Calu3 (cell line): Measurements from ENCODE around the gene SCML2. TPM values are rescaled to one million over a fixed set of nuclear protein-coding genes. Genes with fewer than 3 reads are reported as not detected.

Experiments used
- BruUV-seq: library from RNA; stranded (reverse); fragments of 400-500 nt; replicated peaks from 2 replicates; lab custom pipeline; 2021; lab: Mats Ljungman, UMichigan
- CTCF ChIA-PET: fragments of 300-600 bp; sonication (Branson Sonifier 250); formaldehyde crosslinking; loops from one replicate; lab custom pipeline; 2022; ENCODE audit warnings: antibody characterized with exemption; lab: Charles Lee
- DNase-seq: peaks from one replicate; pipeline ENCODE4 v3.0.0; 2022
- H3K27ac Mint-ChIP-seq: one replicate; pipeline ENCODE4 v1.8.0; 2022; ENCODE audit warnings: mixed read lengths; ENCODE audit not compliant: unreplicated experiment
- H3K27me3 Mint-ChIP-seq: one replicate; pipeline ENCODE4 v1.8.0; 2022; ENCODE audit warnings: mixed read lengths; ENCODE audit not compliant: unreplicated experiment
- H3K36me3 Mint-ChIP-seq: one replicate; pipeline ENCODE4 v1.8.0; 2022; ENCODE audit warnings: mild to moderate bottlenecking, moderate library complexity, mixed read lengths; ENCODE audit not compliant: insufficient read depth, unreplicated experiment
- H3K4me1 Mint-ChIP-seq: one replicate; pipeline ENCODE4 v1.8.0; 2022; ENCODE audit warnings: mild to moderate bottlenecking, low read depth, mixed read lengths; ENCODE audit not compliant: unreplicated experiment
- H3K4me3 Mint-ChIP-seq: one replicate; pipeline ENCODE4 v1.8.0; 2022; ENCODE audit warnings: mild to moderate bottlenecking, low read depth, moderate library complexity, mixed read lengths; ENCODE audit not compliant: unreplicated experiment
- H3K9me3 Mint-ChIP-seq: one replicate; pipeline ENCODE4 v1.8.0; 2022; ENCODE audit warnings: low read depth, mixed read lengths; ENCODE audit not compliant: unreplicated experiment
- intact Hi-C: fragments of 100-400 bp; cut with micrococcal nuclease; formaldehyde crosslinking; loops from one replicate; pipeline ENCODE4 v1.10.0; 2022; ENCODE audit not compliant: unreplicated experiment
- total RNA-seq: library from RNA; stranded (reverse); gene quantifications from 2 replicates; pipeline ENCODE4 v1.2.3, GENCODE V29; 2022
- TF ChIP-seq, protein P1 (sequence below): fragments of 200-600 bp; IDR thresholded peaks from one replicate; pipeline ENCODE4 v1.8.0; 2022; ENCODE audit warnings: antibody characterized with exemption; ENCODE audit not compliant: unreplicated experiment

SCML2 gene
- total RNA-seq, 1 experiment from 2014 or later, result 1.4 TPM

DNA sequence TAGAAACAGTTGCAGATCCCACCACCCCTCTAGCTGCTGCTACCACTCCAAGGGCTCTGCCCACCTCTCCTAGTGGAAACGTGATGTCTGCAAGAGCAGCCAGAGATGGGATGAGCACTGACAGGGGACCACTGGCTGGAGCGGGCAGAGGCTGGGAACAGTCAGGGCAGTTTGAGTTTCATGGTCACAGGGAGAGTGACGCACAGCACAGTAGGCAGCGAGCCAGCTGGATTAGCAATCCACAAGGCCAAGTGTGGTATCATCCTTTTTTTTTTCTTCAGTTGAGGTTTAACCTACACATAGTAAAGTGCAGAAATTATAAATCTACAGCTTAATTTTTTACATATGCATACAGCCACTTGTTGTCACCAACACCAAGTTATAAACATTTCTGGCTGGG, 6.4 kb upstream of the SCML2 start:
- peaks cover 84% of the 10 kb centered on the region for H3K27me3 Mint-ChIP-seq
- CTCF ChIA-PET, result no interaction called here
- H3K4me1 Mint-ChIP-seq, result no peaks in the 10 kb centered on the region
- no peaks in the 10 kb centered on the region for H3K9me3 Mint-ChIP-seq
- H3K4me3 Mint-ChIP-seq, result no peak overlapping the region
- no peak overlapping the region for H3K27ac Mint-ChIP-seq
- TF ChIP-seq, protein P1, sequence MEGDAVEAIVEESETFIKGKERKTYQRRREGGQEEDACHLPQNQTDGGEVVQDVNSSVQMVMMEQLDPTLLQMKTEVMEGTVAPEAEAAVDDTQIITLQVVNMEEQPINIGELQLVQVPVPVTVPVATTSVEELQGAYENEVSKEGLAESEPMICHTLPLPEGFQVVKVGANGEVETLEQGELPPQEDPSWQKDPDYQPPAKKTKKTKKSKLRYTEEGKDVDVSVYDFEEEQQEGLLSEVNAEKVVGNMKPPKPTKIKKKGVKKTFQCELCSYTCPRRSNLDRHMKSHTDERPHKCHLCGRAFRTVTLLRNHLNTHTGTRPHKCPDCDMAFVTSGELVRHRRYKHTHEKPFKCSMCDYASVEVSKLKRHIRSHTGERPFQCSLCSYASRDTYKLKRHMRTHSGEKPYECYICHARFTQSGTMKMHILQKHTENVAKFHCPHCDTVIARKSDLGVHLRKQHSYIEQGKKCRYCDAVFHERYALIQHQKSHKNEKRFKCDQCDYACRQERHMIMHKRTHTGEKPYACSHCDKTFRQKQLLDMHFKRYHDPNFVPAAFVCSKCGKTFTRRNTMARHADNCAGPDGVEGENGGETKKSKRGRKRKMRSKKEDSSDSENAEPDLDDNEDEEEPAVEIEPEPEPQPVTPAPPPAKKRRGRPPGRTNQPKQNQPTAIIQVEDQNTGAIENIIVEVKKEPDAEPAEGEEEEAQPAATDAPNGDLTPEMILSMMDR, result no peak
- H3K36me3 Mint-ChIP-seq, result no peaks in the 10 kb centered on the region
- intact Hi-C loops, result no loop called here
- DNase-seq, result no peak
- no TSS peak for BruUV-seq

DNA sequence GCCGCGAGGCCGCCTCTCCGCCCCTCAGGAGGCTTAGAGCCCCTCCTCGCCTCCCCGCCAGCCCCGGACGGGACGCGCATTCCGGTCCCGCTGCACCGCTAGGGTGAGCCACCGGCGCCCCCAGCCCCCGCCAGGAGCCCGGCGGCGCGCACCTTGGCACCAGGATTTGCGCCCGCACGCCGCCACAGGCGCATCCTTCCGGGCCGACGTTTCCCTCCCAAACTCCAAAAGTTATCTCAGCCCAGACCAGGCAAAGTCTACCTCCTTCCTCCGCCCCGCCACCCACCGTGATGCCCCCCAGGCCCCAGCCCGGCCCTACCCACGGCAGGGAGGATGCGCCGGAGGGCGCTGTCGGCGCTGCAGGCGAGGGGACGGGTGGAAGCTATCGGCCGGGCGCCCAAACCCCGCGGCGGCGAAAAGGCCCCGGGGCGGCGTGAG, 538 bp downstream of the SCML2 start:
- CTCF ChIA-PET, result no interaction called here
- TF ChIP-seq, protein P1, result no peak
- H3K4me1 Mint-ChIP-seq, result peaks cover 8% of the 10 kb centered on the region
- peak overlapping the region; percentile 69 for H3K4me3 Mint-ChIP-seq
- no TSS peak for BruUV-seq
- peaks cover 18% of the 10 kb centered on the region for H3K36me3 Mint-ChIP-seq
- intact Hi-C loops, result no loop called here
- H3K9me3 Mint-ChIP-seq, result no peaks in the 10 kb centered on the region
- no peak overlapping the region for H3K27ac Mint-ChIP-seq
- H3K27me3 Mint-ChIP-seq, result peaks cover 37% of the 10 kb centered on the region
- peak; percentile 17 for DNase-seq

DNA sequence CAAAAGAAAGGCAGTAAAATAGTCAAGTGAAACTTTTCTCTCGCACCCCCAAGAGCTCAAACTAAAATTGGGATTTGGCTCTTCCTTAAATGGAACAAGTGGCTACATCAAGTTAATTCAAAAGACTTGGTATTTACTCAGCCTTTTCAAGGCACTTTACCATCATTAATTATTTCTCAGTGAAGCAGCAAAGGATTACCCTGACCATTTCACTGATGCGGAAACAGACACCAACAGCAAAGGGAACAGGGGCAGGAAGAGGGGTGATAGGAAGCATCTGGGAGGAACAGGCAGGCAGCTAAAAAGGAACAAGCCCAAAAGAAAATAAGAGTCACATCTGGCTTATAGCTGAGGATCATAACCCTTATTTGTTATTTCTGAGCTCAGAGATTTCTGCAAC, 2.7 kb downstream of the SCML2 start:
- Mint-ChIP-seq H3K36me3 (peaks cover 18% of the 10 kb centered on the region), H3K27me3 (peaks cover 16% of the 10 kb centered on the region), H3K9me3 (no peaks in the 10 kb centered on the region), H3K27ac (no peak overlapping the region), H3K4me3 (no peak overlapping the region), H3K4me1 (peaks cover 8% of the 10 kb centered on the region)
- TF ChIP-seq, protein P1, result no peak
- intact Hi-C loops, result no loop called here
- CTCF ChIA-PET, result interaction anchor here (0.6 kb wide), 1 partner anchor 1840 kb away, joined by 9 read pairs; no protein-coding TSS in a partner anchor
- DNase-seq, result no peak
- BruUV-seq, result no TSS peak

DNA sequence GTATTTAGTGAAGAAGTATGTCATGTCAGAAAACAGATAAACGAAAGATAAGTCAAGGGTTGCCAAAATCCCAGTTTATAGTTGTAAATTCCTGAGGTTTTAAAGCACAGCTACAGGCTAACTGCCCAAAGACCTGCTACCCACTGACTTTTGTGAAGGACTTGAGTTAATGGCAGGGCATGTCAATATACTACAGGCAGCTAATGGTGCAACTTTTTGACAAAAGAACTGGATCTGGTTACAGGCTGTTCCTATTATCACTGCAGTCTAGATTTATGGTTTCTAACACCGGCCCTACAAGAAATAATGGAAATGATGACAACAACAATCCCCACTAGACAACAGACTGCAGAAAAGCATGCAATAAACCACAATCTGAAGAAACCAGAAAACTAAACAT, 6.4 kb downstream of the SCML2 start:
- CTCF ChIA-PET, result no interaction called here
- no peak overlapping the region for H3K27ac Mint-ChIP-seq
- intact Hi-C loops, result no loop called here

More for the DNA sequence above, 6.4 kb downstream of the SCML2 start:
- BruUV-seq, result no TSS peak
- Mint-ChIP-seq H3K36me3 (no peaks in the 10 kb centered on the region), H3K4me1 (peaks cover 8% of the 10 kb centered on the region), H3K9me3 (no peaks in the 10 kb centered on the region), H3K27me3 (peaks cover 14% of the 10 kb centered on the region), H3K4me3 (no peak overlapping the region)
- TF ChIP-seq, protein P1, result no peak
- DNase-seq, result no peak
